ENCODE measurements around the gene SLC22A24. TPM values are rescaled to one million over a fixed set of nuclear protein-coding genes. Genes with fewer than 3 reads are reported as not detected.
"Not testable (repeated sequence)": the region's sequence is repeated elsewhere in the genome, so short reads cannot be mapped to it uniquely, and the experiment has no call there.

SLC22A24 gene, protein sequence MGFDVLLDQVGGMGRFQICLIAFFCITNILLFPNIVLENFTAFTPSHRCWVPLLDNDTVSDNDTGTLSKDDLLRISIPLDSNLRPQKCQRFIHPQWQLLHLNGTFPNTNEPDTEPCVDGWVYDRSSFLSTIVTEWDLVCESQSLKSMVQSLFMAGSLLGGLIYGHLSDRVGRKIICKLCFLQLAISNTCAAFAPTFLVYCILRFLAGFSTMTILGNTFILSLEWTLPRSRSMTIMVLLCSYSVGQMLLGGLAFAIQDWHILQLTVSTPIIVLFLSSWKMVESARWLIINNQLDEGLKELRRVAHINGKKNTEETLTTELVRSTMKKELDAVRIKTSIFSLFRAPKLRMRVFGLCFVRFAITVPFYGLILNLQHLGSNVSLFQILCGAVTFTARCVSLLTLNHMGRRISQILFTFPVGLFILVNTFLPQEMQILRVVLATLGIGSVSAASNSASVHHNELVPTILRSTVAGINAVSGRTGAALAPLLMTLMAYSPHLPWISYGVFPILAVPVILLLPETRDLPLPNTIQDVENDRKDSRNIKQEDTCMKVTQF
- total RNA-seq, result not detected in 2 replicates

DNA sequence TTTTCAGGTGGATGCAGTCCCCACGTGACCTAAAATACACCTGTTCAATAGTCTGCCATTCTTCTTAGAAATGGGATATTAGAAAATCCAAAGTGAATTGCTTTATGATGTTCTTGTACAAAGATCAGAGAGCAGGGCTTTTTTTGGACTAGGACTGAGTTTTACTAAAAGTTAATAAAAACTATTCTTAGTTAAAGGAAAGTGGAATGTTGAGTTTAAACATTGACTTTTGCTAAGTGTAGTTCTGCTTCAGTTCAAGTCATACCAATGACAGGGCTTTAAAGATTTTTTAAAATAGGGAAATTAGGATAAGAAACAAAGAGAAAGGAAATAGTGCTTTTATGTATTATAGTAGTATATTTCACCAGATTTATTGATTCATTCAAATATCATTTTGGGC, at the start of gene SLC22A24:
Gene SLC22A24 (minus strand): TSS at position 101 of the 400 bp plus-strand sequence. CDS start 442 bp downstream, outside the sequence.
- intact Hi-C loops (cut with micrococcal nuclease), result no loop called here

DNA sequence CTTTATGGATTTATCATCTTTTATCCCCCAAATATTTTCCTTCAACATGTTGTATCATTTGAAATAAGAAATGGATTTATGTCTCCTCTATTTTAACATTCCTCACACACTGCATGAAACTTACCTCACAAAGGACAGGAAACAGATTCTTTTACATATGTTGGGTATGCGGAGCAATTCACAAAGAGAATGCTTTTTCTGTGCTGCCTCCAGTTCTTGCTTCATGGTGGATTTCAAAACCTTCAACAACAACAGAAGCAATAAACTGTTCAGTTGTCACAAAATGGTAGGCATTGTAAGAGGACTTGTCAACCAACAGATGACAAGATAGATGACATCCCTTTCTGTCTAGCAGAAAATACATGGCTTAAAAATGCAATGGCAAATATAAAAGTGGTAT, 36.5 kb upstream of the SLC22A24 start:
- intact Hi-C loops (cut with micrococcal nuclease), result no loop called here

DNA sequence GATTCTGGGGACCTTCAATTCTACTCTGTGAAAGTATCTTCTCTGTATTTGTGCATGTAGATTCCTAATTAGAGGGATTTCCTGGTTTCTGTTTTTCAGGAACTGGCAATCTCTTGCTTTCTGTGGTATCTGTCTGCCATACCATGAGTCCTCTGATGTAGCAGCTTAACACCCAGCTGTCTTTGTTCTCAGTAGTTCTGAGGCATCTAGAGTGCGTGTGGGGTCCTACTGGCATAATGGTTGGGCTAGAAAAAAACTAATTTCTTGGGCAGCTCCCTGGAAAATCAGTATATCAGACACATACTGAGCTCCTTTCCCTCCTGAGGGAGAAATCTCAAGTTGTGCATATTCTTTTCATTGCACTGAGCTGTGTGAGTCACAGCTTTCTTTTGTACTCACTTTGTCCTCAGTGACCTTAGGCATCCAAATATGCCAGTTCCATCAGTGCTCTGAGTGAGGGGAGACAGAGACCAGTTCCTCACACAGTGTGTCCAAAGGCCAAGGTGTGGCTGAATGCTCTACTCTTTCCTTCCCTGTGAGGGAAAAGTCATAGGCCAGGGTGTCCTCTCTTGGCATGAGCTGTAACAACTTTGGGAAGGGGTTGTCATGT, 35.5 kb upstream of the SLC22A24 start:
- intact Hi-C loops (cut with micrococcal nuclease), result no loop called here

DNA sequence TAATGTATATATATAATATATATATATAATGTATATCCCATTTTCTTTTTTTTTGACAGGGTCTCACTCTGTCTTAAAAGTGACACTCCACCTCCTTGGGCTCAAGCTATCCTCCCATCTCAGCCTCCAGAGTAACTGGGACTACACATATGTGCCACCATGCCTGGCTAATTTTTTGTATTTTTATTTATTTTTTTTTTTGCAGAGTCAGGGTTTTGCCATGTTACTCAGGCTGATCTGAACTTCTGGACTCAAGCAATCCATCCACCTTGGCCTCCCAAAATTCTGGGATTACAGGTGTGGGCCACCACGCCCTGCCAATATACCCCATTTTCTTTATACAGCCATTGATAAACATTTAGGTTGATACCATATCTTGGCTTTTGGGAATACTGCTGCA, 33.9 kb upstream of the SLC22A24 start:
- intact Hi-C loops (cut with micrococcal nuclease), result no loop called here

DNA sequence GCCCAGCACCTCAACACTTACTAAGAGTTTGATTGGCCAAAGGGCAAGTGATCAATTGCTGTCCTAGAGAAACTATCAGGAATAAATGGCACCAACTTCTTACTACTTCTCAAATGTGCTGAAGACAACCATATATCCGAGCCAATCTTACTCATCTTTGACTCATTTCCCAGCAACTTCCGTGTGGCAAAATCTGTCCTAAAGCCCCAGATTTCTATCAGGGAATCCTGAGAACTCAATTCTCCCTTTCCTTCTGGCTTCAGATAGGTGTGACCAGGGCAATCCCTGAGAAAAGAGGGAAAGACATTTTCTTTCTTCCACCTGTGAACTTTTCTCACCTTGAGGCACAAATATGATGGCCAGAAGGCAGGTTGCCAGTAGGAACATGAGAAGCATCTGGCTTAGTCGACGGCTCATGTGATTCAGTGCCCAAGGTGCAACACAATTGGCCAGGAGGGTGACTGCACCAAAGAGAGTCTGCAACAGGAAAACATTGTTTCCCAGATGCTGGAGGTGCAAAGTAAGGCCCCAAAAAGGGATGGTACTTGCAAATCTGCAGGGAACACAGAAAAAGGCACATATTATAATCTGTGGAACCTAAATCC, 21.8 kb upstream of the SLC22A24 start:
- intact Hi-C loops (cut with micrococcal nuclease), result no loop called here

DNA sequence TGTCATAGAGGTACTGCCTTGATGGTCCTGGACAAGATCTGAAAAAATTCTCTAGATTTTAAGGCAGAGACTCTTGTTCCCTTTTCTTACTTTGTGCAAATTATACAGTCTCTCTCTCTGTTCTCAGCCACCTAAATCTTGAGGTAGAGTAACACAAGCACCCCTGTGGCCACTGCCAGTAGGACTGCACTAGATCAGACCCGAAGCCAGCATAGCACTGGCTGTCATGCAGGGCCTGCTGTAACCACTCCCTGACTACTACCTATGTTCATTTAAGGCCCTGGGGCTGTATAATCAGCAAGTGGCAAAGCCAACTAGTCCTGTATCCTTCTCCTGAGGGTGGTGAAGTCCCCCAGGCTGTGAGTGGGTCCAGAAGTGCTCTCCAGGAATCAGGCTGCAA, 11.8 kb upstream of the SLC22A24 start:
- intact Hi-C loops (cut with micrococcal nuclease), result no loop called here

DNA sequence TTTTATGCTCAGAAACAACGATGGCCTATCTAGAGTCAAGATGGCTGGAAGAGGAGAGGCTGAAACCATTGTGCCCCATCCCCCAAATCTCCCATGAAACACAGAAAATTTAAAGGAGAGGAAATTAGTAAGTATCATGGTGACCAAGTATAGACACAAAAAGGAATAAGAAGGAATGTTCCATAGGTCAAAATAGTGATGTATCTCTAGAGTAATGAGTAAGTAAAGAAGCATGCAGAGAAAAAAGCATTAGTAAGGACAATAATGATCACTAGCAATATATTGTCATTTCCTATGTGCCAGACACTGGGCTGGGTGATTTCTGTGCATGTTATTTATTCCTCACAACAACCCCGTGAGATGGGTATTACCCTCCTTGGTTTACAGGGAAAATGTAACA, 2.6 kb upstream of the SLC22A24 start:
- intact Hi-C loops (cut with micrococcal nuclease), result no loop called here

DNA sequence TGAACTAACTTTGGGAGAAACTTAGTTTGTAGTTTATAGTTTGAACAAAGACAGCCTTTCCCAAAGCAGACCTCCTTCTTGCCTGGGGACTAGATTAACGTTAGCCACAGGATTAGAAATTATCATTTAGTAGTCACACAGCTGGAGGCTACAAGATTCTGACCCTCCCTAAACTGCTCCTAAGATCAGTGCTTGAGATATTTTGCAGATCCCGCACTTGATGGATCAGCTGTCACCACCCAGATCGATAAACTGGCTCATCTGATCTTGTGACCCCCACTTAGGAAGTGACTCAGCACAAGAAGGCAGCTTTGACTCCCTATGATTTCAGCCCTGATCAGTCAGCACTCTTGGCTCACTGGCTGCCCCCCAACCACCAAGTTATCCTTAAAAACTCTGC, 1.6 kb downstream of the SLC22A24 start:
- intact Hi-C loops (cut with micrococcal nuclease), result no loop called here

DNA sequence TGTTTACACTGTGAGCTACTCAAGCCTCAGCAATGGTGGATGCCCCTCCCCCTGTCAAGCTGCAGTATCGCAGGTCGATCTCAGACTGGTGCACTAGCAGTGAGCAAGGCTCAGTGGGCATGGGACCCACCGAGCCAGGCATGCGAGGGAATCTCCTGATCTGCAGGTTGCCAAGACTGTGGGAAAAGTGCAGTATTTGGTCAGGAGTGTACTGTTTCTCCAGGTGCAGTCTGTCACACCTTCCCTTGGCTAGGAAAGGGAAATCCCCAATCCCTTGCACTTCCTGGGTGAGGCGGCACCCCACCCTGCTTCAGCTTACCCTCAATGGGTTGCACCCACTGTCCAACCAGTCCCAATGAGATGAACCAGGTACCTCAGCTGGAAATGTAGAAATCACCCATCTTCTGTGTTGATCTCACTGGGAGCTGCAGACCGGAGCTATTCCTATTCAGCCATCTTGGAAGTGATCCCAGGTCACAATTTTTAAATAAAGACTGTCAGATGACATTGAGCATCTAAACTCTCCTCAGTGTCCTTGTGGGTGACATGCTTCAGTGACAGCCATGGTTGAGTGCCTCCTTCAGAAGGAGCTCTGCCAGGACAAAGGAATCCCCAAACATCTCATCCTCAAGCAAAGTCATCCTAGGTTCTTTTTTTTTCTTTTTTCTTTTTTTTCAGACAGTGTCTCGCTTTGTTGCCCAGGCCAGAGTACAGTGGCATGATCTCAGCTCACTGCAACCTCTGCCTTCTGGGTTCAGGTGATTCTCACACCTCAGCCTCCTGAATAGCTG, 10.8 kb downstream of the SLC22A24 start:
- intact Hi-C loops (cut with micrococcal nuclease), result no loop called here

DNA sequence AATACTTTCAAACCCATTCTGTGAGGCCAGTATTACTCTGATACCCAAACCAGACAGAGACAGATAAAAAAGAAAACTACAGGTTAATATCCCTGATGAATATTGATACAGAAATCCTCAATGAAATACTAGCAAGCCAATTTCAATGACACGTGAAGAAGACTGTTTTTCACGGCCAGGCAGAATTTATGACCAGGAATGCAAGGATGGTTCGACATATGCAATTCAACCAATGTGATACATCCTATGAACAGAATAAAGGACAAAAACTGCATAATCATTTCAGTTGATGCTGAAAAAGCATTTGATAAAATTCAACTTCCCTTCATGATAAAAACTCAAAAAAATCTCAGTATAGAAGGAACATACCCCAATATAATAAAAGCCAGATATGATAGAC, 44.5 kb downstream of the SLC22A24 start:
- intact Hi-C loops (cut with micrococcal nuclease), result no loop called here

DNA sequence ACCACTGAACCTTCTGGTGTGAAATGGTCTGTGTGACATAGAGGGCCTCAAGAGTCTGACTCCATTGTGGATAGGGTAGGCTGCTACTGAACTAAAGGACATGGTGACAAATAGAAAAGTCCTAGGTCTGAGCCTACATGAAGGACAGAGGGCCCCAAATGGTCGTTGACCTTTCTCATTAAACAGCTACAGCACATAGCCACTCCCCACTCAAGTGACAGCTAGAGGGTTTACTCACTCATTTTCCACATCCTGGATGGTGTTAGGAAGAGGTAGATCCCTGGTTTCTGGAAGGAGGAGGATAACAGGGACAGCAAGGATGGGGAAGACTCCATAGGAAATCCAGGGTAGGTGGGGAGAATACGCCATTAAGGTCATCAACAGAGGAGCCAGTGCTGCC, 63.3 kb downstream of the SLC22A24 start:
- intact Hi-C loops (cut with micrococcal nuclease), result no loop called here

DNA sequence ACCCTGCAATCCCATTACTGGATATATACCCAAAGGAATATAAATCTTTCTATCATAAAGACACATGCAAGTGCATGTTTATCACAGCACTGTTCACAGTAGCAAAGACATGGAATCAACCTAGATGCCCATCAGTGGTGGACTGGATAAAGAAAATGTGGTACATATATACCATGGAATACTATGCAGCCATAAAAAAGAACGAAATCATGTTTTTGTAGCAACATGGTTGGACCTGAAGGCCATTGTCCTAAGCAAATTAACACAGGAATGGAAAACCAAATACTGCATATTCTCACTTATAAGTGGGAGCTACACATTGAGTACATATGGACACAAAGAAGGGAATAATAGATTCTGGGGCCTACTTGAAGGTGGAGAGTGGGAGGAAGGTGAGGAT, 97.8 kb downstream of the SLC22A24 start:
- intact Hi-C loops (cut with micrococcal nuclease), result not testable (repeated sequence)

DNA sequence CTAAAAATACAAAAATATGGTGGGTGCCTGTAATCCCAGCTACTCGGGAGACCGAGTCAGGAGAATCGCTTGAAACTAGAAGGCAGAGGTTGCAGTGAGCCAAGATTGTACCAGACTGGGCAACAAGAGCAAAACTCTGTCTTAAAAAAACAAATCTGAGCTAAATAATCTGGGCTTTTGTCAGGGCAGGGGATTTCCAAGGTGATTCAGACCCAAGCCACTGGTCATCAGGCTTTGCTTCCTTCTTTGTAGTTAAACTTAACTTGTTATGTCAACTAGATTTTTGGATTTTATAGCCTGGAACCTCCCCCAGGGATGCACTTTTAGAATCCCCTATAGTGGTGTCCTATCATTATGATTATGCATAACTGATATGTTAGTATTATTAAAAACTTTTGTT, 101.4 kb downstream of the SLC22A24 start:
- intact Hi-C loops (cut with micrococcal nuclease), result no loop called here

DNA sequence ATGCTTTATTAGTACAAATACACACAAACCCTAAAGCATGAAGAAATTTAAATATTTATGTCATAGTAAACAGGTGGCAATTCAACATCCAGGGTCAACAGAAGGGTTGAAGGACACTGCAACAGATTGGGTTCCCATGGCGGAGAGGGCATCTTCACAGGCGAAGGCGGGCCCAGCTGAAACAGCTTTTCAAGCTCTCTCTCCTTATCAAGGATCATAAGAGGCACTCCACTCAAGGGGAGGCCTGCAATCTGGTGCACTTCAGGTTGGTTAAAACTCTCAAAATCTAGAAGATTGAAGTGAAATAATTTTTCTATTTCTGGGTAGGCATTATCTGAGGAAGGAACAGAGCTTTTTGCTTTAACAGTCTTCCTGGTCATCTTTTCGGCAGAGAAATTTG, 111.6 kb downstream of the SLC22A24 start:
- intact Hi-C loops (cut with micrococcal nuclease), result loop anchor here (10.0 kb wide), 1 partner anchor 442 kb away; no protein-coding TSS in a partner anchor

Other genes with a start within 250 kb of the SLC22A24 start
- not detected in 2 replicates for gene CHRM1, start 222.9 kb downstream of the SLC22A24 start, total RNA-seq
- gene SLC22A6, start 159.3 kb downstream of the SLC22A24 start, total RNA-seq, result not detected in 2 replicates
- not detected in 2 replicates for gene SLC22A8, start 128.4 kb downstream of the SLC22A24 start, total RNA-seq
- gene SLC22A25, start 99.4 kb upstream of the SLC22A24 start, total RNA-seq, result not detected in 2 replicates
- not detected in 2 replicates for gene SLC22A9, start 225.6 kb upstream of the SLC22A24 start, total RNA-seq

Measured in T-helper 2 cell treated with Interferon-gamma antibody and Interleukin-4, amounts not matched to agents 100 ng/mL and 5 ng/mL, for 36 hours (primary cell).